NCI-H146 (cell line): ENCODE measurements around the gene CHKB.
"Not testable (repeated sequence)": the region's sequence is repeated elsewhere in the genome, so short reads cannot be mapped to it uniquely, and the experiment has no call there.

Experiments
- DNase-seq: peaks from one replicate; lab custom pipeline; 2025; lab: John Stamatoyannopoulos, UW

The CHKB gene, protein sequence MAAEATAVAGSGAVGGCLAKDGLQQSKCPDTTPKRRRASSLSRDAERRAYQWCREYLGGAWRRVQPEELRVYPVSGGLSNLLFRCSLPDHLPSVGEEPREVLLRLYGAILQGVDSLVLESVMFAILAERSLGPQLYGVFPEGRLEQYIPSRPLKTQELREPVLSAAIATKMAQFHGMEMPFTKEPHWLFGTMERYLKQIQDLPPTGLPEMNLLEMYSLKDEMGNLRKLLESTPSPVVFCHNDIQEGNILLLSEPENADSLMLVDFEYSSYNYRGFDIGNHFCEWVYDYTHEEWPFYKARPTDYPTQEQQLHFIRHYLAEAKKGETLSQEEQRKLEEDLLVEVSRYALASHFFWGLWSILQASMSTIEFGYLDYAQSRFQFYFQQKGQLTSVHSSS

DNA sequence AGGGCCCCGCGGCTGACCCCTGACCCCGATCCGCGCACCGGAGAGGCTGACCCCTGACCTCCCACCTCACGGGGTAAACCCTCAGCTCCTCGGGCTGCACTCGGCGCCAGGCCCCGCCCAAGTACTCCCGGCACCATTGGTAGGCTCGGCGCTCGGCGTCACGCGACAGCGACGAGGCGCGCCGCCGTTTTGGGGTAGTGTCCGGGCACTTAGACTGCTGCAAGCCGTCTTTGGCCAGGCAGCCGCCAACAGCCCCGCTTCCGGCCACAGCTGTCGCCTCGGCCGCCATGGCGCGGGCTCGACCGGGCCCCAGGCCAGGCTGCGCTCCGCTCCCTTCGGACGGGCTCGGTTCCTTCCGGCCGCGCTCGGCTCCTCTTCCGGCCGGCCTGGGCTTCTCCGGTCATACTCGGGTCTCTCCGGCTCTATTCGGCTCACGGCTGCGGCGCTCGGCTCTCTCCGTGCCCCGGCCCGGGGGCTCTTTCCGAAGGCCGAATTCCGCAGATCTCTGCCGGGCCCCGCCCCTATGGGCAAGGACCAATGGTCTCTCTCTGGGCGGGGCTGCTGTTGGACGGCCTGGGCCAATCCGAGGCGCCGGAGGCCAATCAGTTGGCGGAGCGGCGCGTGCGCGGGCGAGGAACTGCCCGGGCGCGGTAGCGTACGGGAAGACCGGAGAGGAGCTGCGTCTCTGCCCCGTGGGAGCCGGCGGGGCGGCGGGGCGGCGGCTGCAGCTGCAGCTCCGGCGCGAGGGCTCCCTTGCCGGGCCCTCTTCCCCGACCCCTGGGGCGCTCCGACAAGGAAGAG lies at the start of gene CHKB:
Gene CHKB, minus strand, starts transcription at position 357 of the 801 bp plus-strand sequence. Its CDS starts 68 bp downstream, at position 289.
- DNase-seq: peak; percentile 97

DNA sequence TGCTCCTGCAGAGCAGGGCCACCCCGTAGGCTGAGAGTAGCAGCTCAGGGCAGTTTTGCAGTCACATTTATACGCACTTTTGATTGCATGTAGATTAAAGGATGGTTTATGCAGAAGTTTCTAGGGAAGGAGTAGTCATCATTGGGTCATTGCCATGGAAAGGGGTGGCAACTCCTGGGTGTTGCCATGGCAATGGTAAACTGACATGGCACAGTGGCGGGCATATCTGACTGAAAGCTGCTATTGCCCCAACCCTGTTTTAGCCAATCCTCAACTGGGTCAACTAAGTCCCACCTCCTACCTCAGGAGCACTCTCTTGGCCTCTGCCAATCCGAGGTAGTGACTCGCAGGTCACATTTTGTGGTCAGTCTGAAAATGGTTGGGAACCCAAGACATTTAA lies 47.7 kb upstream of the CHKB start:
- DNase-seq: no peak

DNA sequence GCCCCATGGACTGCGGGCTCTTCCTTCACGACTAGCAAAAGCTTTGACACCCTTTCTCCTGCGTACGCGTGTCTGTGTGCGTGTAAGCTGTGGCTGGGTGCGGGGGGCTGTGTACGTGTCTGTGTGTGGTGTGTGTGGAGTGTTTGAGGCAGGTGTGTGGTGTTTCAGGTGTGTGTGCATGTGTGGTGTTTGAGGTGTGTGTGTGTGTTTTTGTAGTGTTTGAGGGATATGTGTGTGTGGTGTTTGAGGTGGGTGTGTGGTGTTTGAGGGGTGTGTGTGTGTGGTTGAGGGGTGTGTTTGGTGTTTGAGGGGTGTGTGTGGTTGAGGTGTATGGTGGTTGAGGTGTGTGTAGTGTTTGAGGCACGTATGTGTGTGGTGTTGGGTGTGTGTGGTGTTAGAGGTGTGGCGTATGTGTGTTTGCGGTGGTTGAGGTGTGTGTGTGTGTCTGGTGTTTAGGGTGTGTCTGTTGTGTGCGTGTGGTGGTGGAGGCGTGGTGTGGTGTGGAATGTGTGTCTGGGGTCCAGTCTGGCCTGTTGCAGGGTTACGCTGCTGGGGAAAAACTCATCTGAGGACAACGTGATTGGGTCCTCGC lies 46.0 kb upstream of the CHKB start:
- DNase-seq: no peak

DNA sequence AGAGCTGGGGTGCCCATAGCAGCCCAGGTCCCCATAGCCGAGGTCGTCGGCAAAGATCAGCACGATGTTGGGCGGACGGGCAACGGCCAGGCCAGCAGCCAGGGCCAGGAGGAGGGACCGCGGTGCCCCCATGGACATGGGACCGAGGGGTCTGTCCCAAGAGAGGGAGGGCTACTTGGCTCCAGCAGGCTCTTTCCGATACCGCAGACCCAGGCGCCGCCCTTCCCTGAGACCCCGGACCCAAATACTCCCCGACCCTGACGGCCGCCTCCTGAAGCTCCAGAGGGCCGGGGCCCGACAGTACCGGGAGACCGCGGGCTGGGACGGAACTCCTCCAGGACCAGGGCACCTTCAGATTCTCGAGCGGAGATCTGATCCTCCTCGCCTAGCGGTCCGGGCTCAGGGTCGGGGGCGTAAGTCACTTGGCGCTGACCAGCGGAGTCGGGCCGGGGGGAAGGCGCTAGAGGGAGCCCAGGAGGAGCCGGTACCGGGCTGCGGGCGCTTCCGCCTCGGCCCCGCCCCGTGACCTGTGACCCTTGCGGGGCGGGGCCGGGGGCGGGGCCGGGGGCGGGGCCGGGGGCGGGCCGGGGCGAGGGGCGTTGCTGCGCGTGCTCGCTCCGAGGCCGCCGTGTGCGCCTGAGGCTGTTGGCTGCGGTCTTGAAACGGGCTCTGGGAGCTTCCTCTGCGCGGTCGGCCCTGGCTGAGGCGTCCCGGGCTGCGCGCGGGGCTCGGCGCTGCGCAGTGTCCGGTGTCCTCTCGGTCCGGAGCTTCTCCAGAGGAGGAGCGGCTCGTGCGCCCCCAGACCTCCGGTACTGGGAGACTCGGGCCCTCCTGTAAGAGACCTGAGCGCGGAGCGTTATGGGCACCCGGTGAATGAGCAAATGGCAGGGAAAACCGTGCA lies 45.2 kb upstream of the CHKB start, which contains the start of gene ARSA:
Gene ARSA, minus strand, starts transcription at position 511 of the 901 bp plus-strand sequence. Its CDS starts 373 bp downstream, at position 138.
- DNase-seq: peak; percentile 75

DNA sequence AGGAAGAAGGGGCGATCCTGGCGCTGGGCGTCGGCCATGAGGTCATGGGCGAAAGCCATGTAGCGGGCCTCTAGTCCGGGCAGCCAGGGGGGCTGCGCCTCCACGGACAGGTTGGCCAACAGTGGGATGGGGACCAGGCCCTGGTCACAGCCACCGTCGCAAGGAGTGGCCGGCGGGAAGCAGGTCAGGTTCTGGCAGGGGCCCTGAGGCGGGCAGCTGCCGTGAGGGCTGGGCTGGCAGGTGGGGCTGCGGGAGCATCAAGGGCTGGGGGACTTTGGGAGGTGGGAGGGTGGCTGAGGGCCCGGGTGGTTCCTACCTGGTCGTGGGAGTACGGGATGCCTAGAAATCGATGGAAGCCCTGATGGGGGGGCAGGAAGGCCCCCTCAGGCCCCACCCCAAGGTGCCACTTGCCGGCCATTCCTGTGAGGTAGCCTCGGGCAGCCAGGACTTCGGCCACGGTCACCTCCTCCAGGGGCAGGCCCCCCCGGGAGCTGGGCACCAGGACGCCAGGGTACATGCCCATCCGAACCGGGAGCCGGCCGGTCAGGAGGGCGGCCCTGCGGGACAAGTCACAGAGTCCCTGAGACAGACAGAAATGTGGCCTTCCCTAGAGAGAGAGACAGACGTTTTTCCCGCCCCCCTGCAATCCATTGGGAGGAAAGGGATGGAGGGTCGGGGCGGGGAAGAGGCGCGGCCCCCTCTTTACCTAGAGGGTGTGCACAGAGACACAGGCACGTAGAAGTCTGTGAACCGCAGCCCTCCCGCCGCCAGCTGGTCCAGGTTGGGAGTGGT lies 44.4 kb upstream of the CHKB start:
- no peak for DNase-seq

DNA sequence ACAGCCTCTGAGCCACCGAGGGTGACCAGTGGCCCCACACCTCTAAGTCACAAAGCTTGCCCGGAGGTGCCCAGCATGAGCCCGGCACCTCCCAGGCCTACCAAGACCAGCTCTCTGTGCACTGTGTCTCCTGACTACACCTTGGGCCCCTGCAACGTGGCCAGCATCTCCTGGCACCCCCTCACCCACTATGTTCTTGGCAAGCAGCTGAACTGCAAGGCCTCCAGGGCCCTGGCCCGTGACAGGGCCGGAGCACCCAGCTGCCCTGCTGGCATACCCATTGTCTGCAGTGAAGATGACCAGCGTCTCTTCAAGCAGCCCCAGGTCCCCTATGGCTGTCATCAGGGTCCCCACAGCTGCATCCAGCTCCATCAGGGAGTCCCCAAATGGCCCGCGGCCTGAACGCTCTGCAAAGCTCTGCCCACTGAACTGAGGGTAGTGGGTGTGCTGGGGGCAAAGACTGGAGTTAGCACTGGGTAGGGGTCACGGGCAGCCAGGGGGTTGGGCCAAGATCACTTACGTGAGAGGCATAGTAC lies 43.7 kb upstream of the CHKB start:
- DNase-seq: no peak

DNA sequence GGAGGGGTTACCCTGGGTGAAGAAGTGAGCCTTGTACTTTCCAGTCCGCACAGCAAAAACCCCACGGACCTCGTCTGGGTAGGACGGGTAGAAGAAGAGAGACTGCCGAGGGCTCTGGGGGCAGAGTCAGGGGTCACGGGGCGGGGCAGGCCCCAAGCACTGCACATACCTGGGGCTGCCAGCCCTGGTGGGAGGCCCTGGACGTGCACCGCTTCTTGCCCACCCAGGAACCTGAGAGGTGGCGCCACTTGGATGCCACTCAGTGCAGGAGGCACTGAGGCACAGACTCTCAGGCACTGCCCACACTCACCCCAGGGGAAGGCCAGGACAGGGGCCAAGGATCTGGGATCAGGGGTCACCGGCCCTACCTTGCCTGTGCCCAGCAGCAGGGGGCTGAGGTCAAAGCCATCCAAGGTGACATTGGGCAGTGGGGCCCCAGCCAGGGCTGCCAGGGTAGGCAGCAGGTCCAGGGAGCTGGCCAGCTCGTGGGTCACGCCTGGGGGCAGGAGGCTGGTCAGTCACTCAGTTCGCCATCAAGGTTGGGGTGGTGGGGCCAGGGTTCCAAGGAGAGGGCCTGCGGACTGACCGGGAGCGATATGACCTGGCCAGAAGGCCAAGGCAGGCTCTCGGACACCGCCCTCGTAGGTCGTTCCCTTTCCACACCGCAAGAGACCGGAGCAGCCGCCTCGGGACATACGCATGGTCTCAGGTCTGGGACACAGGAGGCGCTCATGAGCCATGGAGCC lies 43.1 kb upstream of the CHKB start:
- no peak for DNase-seq

DNA sequence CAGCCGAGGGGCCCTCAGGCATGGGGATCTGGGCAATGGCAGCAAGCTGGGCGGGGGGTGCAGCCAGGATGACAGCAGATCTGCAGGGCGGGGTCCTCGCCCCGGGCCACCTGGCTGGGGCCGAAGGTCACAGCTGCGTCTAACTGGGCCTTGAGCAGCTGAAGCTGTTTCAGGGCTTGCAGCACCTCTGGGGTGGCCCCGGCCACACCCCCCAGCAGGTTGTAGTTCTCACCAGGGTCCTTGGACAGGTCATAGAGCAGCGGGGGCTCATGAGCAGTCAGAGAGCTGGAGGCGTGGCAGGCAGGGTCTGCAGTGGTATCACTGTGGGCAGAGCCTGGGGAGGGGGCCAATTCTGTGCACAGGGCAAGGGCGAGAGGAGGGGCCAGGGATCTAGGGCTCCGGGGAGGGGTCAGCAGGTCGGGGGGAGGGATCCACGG lies 42.5 kb upstream of the CHKB start:
- DNase-seq: no peak

DNA sequence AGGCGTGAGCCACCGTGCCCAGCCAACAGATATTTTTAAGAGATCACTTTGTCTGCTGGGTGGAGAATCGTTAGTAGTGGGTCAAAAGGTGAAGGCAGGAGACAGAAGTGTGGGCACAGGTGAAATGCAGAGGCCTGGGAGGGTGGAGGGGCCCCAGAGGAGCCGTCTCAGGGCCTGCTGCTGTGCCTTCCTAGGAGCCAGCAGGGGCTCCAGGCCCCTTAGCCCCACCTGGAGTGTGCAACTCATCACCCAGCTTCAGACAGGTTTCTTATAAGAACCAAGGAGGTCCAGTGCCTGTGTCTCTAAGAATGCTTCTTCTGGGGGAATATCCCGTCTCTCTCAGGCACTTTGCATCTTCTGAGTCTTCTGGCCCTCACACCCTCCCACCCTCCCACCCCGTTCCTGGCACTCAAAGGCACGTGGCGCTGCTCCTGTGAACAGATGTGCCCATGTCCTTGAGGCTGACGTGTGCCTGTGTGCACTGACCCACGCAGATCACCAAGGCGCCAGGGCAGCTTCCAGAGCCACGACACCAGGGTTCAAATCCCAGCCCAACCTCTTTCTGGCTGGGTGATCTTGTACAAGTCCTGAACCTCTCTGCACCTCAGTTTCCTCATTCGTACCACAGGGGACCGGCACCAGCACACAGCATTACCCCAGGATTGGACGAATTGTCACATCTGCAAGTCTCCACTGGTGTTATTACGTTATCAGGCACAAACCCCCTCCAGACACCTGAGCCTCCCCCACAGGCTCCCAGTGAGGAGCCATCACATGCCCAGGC lies 41.9 kb upstream of the CHKB start:
- DNase-seq: no peak

DNA sequence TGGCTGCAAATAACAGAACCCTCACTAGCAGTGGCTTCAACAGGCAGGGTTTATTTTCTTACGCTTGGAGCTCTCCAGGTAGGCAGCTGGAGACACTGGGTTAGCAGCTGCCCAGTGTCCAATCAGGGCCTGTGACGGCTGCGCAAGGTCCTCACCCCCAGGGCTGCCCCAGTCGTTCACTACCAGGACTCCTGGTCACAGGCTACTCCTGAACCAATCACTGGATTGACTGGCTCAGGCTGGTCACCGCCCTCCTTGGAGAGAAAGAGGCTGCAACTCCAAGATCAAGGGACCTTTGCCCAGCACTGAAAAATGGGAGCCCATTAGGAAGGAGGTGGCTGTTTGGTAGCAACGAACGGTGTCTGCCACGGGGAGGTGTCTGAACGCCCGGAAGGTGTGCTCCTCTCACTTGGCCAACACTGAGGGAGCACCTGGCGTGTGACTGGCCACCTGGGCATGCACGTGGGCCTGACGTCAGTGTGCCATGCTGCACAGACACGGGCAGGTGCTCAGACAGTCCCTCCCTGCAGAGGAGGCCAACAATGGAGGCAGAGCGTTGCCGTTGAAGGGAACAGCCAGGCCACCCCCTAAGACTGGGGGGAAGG lies 40.2 kb upstream of the CHKB start:
- DNase-seq: peak; percentile 92

DNA sequence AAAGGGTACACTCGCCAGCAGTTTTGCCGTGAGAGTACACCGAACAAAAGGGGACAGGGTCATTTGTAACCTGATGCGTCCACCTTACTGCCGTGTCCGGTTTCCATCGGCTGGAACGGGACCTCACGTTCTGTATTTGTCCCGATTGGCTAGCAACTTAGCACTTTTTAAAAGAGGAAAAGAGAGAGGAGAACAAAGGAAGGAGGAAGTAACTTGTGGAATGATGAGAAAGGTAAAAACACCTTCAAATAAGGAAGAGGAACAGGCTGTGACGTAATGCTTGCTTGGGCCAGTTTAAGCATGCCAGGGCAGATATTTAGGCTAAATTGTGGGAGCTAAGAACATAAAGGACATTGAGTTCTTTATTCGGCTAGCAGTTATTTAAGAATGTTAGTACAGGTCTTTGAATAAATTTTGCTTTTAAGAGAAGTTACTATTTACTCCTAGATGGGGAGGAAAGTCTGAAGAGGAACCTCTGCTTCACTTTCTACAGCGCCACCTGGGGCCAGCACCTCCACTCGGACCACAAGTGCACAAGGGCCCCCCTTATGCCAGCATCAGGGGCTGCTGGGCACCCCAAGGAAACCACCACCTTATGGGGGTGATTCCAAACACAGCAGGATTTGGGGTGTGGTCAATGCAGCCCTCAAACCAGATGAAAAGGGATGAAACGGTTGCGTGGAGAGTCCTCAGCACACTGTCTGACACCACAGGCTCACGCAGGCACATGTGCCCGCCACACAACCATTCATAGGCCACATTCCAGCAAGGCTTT lies 39.5 kb upstream of the CHKB start:
- peak; percentile 17 for DNase-seq

DNA sequence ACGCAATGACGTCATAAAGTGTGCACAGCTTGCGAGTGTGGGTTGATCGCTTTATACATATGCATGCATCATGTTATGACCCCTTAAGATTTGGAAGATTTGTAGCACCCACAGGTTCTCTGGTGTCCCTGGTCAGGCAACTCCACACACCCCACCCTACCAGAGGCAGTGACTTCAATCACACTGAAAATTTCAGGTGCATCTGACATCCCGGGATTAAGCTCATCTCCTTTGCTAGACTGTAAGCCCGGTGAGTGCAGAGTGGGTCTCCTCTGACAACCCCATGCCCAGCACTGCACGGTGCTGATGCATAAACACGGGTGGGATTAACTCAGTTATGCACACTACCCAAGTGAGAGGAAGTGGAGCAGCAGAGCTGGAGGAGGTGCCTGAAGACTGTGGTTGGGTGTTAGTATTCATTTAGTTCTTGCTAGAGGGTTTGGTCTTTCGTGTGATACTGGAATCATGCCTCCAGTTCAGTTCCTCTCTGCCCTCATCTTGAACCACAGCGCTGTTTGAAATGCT lies 38.8 kb upstream of the CHKB start:
- no peak for DNase-seq

DNA sequence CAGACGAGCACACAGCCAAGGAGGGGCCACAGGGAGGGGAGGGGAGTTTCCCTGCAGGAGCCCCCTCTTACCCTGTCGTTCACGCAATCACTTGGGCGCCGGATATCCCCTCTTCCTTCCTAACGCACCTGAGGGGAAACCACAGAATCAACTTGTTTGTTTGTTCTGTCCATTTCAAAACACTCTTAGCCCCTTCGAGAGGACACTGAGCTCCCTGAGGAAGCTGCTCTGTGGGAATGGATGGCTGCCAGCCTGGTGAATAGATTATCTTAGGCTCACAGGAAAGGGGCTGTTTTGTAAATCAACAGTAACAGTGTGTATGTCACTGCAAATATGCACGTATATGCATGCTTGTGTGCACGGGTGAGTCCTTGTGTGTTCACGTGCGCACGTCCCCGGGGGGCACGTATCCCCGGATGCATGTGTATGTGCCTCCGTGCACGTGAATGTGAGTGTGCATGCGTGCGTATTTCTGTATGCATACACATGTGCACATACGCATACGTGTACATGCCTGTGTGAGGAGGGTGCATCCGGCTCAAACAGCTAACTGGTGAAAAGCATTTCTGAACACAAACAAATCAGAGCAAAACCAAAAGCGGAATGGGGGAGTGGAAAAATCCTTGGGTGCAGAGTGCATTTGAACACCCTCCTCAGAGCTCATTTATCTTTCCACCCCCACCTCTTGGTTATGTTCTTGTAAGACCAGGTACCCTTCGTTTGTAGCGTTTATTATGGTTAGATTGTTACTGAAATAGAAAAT lies 38.1 kb upstream of the CHKB start:
- DNase-seq: peak; percentile 34

DNA sequence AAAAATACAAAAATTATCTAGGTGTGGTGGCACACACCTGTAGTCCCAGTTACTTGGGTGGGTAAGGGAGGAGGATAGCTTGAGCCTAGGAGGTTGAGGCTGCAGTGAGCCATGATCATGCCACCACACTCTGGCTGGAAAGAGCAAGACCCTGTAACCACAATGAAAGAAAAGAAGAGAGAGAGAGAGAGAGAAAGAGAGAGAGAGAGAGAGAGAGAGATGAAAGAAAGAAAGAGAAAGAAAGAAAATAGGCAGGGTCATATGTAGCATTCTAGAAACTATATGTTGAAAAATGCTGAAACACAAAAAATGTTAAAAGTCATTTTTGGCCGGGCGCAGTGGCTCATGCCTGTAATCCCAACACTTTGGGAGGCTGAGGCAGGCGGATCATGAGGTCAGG lies 31.6 kb upstream of the CHKB start:
- not testable (repeated sequence) for DNase-seq

DNA sequence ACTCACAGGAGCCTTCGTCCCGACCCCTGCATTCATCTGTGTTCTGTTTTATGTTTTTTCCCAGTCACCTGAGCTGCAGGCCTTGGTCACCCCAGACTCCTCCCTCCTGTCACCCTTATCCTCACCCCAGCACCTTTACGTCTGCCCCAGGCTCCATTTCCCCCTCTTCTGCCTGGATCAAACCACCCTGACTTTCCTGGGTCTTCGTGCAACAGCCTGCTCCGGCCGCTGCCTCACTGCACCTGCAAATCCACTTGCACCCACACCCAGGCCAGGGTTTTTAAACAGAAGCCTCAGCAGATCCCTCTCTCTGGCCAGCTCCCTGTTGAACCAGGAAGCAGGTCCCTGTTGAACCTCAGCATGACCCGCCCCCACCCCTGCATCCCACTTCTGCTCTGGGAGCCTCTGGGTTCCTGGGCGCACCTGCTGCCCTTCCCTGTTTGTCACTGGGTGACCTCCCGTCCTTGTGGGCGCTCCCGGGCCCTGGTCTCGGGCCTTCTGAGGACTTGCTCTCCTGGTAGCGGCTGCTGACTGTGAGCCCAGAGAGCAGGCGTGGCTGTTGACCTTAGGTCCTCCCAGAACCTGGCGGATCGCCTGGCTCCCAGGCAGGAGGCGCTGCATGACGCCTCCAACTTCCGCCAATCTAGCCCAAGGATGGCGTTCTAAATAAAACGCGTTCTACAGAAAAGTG lies 30.8 kb upstream of the CHKB start:
- DNase-seq: no peak
